HFF-Myc (cell line): Measurements from ENCODE around the gene ZNF710.

Experiments used
- DNase-seq: peaks from one replicate; pipeline ENCODE4 v3.0.0-alpha.2; 2011; ENCODE audit warnings: low read depth; ENCODE audit errors: extremely low read depth
- H3K4me3 ChIP-seq: replicated peaks from 2 replicates; pipeline ENCODE4 v1.5.1; 2011; ENCODE audit warnings: low read depth, mild to moderate bottlenecking, control low read depth, low read length
- TF ChIP-seq, protein P1 (sequence below): IDR thresholded peaks from 2 replicates; pipeline ENCODE4 v1.5.1; 2012; ENCODE audit warnings: mild to moderate bottlenecking, low read depth, low read length, control low read depth; ENCODE audit errors: missing control alignments

Gene ZNF710

DNA sequence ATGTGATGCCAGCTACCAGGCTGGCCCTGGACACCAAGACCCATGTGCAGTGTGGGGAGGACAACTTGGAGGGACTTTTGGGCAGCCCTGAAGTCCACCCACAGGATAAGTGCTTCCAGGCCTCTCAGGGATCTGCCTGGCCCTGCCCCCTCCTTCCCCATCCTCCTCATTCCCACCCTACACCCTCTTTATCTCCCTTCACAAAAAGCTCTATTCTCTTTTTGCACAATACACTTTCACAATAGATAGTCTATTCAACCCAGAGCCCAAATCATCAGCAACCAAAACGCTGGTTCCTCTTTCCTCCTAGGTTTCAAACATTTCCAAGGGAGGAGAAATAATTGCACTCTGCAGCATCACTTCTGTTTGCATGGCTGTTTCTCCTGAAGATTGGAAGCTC, 7.8 kb upstream of the ZNF710 start:
- no peak overlapping the region for H3K4me3 ChIP-seq
- no peak for DNase-seq
- TF ChIP-seq, protein P1, sequence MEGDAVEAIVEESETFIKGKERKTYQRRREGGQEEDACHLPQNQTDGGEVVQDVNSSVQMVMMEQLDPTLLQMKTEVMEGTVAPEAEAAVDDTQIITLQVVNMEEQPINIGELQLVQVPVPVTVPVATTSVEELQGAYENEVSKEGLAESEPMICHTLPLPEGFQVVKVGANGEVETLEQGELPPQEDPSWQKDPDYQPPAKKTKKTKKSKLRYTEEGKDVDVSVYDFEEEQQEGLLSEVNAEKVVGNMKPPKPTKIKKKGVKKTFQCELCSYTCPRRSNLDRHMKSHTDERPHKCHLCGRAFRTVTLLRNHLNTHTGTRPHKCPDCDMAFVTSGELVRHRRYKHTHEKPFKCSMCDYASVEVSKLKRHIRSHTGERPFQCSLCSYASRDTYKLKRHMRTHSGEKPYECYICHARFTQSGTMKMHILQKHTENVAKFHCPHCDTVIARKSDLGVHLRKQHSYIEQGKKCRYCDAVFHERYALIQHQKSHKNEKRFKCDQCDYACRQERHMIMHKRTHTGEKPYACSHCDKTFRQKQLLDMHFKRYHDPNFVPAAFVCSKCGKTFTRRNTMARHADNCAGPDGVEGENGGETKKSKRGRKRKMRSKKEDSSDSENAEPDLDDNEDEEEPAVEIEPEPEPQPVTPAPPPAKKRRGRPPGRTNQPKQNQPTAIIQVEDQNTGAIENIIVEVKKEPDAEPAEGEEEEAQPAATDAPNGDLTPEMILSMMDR = no peak

DNA sequence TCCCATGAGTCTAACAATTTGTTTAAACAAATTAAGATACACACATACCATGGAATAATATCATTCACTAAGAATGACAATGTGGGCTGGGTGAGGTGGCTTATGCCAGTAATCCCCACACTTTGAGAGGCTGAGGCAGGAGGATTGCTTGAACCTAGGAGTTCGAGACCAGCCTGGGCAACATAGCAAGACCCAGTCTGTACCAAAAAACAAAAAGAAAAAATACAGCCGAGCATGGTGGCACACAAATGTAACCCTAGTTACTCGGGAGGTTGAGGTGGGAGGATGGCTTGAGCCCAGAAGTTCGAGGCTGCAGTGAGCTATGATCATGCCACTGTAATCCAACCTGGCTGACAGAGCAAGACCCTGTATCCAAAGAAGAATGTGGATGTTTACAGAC, 4.0 kb upstream of the ZNF710 start:
- TF ChIP-seq, protein P1 = no peak
- DNase-seq = no peak
- H3K4me3 ChIP-seq = no peak overlapping the region

GRCh38 chr15:89998141-89998661, 2.9 kb upstream of the ZNF710 start:
- TF ChIP-seq, protein P1 = no peak
- no peak for DNase-seq
- H3K4me3 ChIP-seq = no peak overlapping the region

GRCh38 chr15:89998923-89999675, 2.0 kb upstream of the ZNF710 start:
- TF ChIP-seq, protein P1 = no peak
- no peak for DNase-seq
- H3K4me3 ChIP-seq = no peak overlapping the region

- peak overlapping the region; percentile 57 for H3K4me3 ChIP-seq
- TF ChIP-seq, protein P1 = no peak
- no peak for DNase-seq
Observed at GRCh38 chr15:89999676-90000185, 1.4 kb upstream of the ZNF710 start.

DNA sequence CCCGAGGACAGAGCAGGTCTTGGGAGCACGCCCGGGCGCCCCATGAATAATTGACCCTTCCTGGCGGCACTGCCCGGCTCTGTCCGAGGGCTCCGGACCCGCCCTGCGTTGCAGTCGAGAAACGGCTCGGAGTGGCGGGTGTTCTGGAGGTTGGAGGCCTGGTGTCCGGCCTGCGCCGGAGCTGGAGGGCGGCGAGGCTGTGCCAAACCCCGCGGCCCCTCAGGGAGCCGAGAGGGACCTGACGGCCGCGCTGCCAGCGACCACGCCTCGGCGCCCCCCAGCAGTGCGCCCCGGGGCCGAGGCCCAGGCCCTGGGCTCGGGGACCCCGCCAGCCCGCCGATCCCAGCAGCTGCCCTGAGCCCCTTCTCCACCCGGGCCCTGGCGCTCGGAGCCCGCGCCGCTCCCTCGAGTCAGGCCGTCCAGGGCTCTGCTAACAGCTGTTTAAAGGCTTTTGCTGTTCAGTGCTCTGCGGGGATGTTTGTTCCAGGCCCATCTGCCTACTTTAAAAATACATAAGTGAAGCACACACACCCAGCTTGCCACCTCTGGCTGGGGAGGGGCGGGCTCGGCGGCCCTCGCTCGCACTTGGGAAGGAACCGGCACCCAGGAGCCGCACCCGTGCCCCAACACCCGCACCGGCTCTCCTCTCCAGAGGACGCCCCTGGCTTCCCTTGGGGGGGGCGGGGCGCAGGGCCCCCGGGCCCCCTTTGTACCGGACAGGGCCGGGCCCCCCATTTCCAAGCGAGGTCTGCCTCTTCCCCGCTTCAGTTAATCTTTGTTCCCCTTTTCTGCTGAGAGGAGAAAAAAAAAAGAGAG, 730 bp upstream of the ZNF710 start:
- peak overlapping the region; percentile 57 for H3K4me3 ChIP-seq
- no peak for DNase-seq
- TF ChIP-seq, protein P1 = no peak
